ENCODE results near the gene LMNTD2.
A peak's percentile ranks its signal among the peaks of the same experiment; 100 is the strongest.

The LMNTD2 gene

DNA sequence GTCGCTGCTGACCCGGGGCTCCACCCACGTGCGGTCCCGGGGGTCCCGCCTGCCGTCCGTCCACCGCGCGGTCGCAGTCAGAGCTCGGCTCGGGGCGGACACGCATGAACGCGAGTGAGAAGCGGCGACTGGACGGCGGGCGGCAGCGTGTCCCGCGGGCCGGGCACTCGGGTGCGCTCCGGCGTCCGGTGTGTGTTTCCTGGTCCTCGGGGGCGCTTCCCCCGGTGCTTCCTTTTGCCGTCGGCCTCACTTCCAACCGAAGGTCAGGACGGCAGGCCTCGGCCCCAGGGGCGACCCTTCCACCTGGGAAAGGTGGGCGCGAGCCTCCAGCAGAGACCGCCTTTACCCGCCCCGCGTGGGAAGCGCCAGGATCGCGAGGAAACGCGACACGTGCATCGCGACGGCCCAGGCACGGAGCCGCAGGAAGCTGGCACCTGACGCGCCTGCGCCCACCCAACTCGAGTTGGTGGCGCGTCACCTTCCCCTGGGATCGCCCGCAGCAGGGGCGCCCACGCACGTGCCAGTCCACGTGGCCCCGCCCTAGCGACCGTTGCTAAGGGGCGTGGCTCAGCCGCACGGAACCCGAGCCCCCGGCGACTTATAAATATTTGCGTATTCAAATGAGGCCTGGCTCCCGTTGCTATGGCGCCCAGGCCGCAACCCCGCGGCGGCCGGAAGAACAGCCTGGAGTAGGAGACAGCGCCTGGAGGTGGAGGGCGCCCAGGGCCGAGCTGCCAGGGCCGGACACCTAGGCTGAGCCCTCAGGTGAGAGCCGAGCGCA lies 23.5 kb downstream of the LMNTD2 start, which contains the start of gene LRRC56:
Gene LRRC56 (plus strand): TSS at position 687 of the 781 bp plus-strand sequence. CDS start 3,158 bp downstream, outside the sequence.
- Histone ChIP-seq H3K36me3 (ENCODE audit: control insufficient read depth in 1 of 2, insufficient read depth in 2 of 2, low read depth in 1 of 2, low read length in 2 of 2) (peaks cover 16 to 20% of the 10 kb centered on the region in 2 experiments), H3K14ac (ENCODE audit: low read length in 2 of 2) (no peak within 1 kb of the TSS), H3K9me3 (ENCODE audit: control insufficient read depth, low read length) (no peaks in the 10 kb centered on the region), H3K4ac (ENCODE audit: low read depth in 1 of 2, low read length in 2 of 2) (peak within 1 kb of the TSS; percentile 73 to 75), H2BK15ac (ENCODE audit: low read depth, poor library complexity, severe bottlenecking) (peak within 1 kb of the TSS; percentile 92), H3K27ac (ENCODE audit: low read length, poor library complexity, severe bottlenecking) (no peak within 1 kb of the TSS), H2AK5ac (ENCODE audit: low read length, severe bottlenecking) (no peak within 1 kb of the TSS), H4K8ac (ENCODE audit: low read length) (peak within 1 kb of the TSS; percentile 90), H3K9ac (ENCODE audit: low read length) (peak within 1 kb of the TSS; percentile 57), H3K18ac (ENCODE audit: low read depth in 1 of 2, low read length in 2 of 2) (peak within 1 kb of the TSS; percentile 41 to 60), H3K23ac (ENCODE audit: low read length in 2 of 2) (peak within 1 kb of the TSS in 1 of 2 experiments; percentile 0), H2BK120ac (ENCODE audit: low read depth, low read length) (peak within 1 kb of the TSS; percentile 78), H3K27me3 (ENCODE audit: control insufficient read depth in 1 of 2, insufficient read depth in 1 of 2, low read length in 2 of 2) (peaks cover 0 to 17% of the 10 kb centered on the region in 2 experiments), H3K4me3 (ENCODE audit: insufficient read depth in 1 of 2, low read depth in 1 of 2, low read length in 2 of 2) (peak within 1 kb of the TSS; percentile 11 to 77), H2BK12ac (ENCODE audit: low read length in 2 of 2) (peak within 1 kb of the TSS; percentile 63 to 72), H3K79me1 (replicated peaks; ENCODE audit: low read length, poor library complexity, severe bottlenecking) (peaks cover 10% of the 10 kb centered on the region), H4K91ac (ENCODE audit: low read length) (peak within 1 kb of the TSS; percentile 93), H2BK5ac (ENCODE audit: low read depth, low read length, poor library complexity, severe bottlenecking) (no peak within 1 kb of the TSS), H3K4me1 (ENCODE audit: control insufficient read depth, insufficient read depth, low read depth, low read length) (peaks cover 36% of the 10 kb centered on the region), H3K4me2 (ENCODE audit: low read length, poor library complexity, severe bottlenecking) (peak within 1 kb of the TSS; percentile 23), H2AFZ (ENCODE audit: low read depth, low read length) (peak within 1 kb of the TSS; percentile 73)
- DNase-seq = peak; percentile 91
- WGBS = 6% methylated on average over 81 of the region's 93 CpGs

DNA sequence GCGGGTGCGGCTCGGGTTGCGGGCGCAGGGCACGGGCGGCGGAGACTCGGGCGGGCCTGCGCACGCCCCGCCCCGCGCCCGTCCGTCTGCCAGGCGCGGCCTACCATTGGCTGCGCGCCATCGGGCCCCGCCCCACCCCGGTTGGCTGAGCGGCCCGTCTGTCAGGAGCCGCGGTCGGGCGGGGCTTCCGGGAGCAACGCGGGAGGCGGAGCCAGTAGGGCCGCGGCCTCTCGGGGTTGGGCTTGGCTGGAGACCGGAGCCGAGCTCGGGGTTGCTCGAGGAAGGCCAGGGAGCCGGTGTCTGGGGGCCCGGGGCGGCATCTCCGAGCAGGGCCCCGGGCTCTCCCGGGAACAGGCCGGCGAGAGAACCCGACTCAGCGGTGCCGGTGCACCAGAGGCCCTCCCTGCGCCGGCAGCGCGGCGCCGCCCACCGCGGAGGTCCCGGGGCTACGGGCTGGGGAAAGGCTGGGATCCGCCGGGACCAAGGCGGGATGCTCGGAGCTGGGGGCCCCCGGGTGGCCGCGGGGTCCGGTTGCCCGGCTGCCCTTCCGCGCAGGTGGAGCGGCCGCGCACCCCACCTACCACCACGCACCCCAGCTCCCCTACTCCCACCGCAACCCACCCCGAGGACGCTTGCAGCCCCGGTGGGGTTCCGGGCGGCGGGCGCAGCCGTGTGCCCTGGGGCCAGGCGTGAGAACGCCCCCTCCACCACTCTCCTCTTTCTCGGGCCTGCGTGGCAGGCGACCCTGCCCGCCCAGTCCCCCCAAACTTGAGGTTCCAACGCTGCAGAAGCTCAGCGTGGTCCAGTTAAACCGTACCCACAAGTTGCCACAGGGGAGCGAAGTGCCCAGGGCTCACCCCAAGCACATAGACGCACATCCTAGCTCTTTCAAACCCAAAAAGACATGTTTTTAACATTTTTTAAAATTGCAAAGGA lies 24.8 kb downstream of the LMNTD2 start, which contains the start of gene HRAS:
Gene HRAS (minus strand): TSS at position 58 of the 936 bp plus-strand sequence.
- Histone ChIP-seq H3K27ac (ENCODE audit: low read length, poor library complexity, severe bottlenecking) (no peak within 1 kb of the TSS), H3K4me3 (ENCODE audit: insufficient read depth in 1 of 2, low read depth in 1 of 2, low read length in 2 of 2) (peak within 1 kb of the TSS; percentile 84)

DNA sequence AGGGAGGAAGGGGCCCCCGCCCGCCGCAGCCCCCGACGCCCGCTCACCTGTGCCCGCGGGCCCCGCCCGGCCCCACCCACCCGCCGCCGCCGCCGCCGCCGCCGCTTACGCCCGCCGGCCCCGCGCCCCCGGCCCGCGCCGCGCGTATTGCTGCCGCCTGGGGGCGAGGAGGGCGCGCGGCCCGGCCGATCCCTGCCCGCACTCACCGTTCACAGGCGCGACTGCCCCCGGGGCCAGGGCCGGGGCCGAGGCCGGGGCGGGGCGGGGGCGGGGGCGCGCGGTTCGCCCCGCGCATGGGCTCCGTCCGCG lies 25.4 kb downstream of the LMNTD2 start:
- no CpG with 5 or more reads among the region's 56 CpGs for WGBS
- peak overlapping the region; percentile 23 for H2BK120ac ChIP-seq (ENCODE audit: low read depth, low read length)

More for the DNA sequence above, 24.8 kb downstream of the LMNTD2 start, which contains the start of gene HRAS:
- DNase-seq = peak; percentile 93
- Histone ChIP-seq H4K91ac (ENCODE audit: low read length) (peak within 1 kb of the TSS; percentile 41), H3K4me2 (ENCODE audit: low read length, poor library complexity, severe bottlenecking) (peak within 1 kb of the TSS; percentile 96), H3K23ac (ENCODE audit: low read length in 2 of 2) (peak within 1 kb of the TSS in 1 of 2 experiments; percentile 99), H4K8ac (ENCODE audit: low read length) (peak within 1 kb of the TSS; percentile 78), H2AK5ac (ENCODE audit: low read length, severe bottlenecking) (no peak within 1 kb of the TSS), H3K14ac (ENCODE audit: low read length in 2 of 2) (peak within 1 kb of the TSS in 1 of 2 experiments; percentile 96), H3K9me3 (ENCODE audit: control insufficient read depth, low read length) (no peaks in the 10 kb centered on the region), H3K27me3 (ENCODE audit: control insufficient read depth in 1 of 2, insufficient read depth in 1 of 2, low read length in 2 of 2) (peaks cover 0 to 17% of the 10 kb centered on the region in 2 experiments), H3K4ac (ENCODE audit: low read depth in 1 of 2, low read length in 2 of 2) (peak within 1 kb of the TSS; percentile 66 to 80), H2AFZ (ENCODE audit: low read depth, low read length) (peak within 1 kb of the TSS; percentile 30), H2BK120ac (ENCODE audit: low read depth, low read length) (peak within 1 kb of the TSS; percentile 55), H3K79me1 (replicated peaks; ENCODE audit: low read length, poor library complexity, severe bottlenecking) (peaks cover 10% of the 10 kb centered on the region), H3K36me3 (ENCODE audit: control insufficient read depth in 1 of 2, insufficient read depth in 2 of 2, low read depth in 1 of 2, low read length in 2 of 2) (peaks cover 27 to 32% of the 10 kb centered on the region in 2 experiments), H3K9ac (ENCODE audit: low read length) (peak within 1 kb of the TSS; percentile 85), H3K18ac (ENCODE audit: low read depth in 1 of 2, low read length in 2 of 2) (peak within 1 kb of the TSS; percentile 59 to 88), H2BK12ac (ENCODE audit: low read length in 2 of 2) (peak within 1 kb of the TSS in 1 of 2 experiments; percentile 68), H2BK5ac (ENCODE audit: low read depth, low read length, poor library complexity, severe bottlenecking) (peak within 1 kb of the TSS; percentile 84), H3K4me1 (ENCODE audit: control insufficient read depth, insufficient read depth, low read depth, low read length) (peaks cover 36% of the 10 kb centered on the region), H2BK15ac (ENCODE audit: low read depth, poor library complexity, severe bottlenecking) (peak within 1 kb of the TSS; percentile 85)
- WGBS = 5% methylated on average over 56 of the region's 97 CpGs

More for the DNA sequence above, 25.4 kb downstream of the LMNTD2 start:
- peak overlapping the region; percentile 84 for H3K4me3 ChIP-seq (ENCODE audit: insufficient read depth in 1 of 2, low read depth in 1 of 2, low read length in 2 of 2)
- no peak overlapping the region for H2AFZ ChIP-seq (ENCODE audit: low read depth, low read length)
- H3K79me1 ChIP-seq (replicated peaks; ENCODE audit: low read length, poor library complexity, severe bottlenecking) = peaks cover 10% of the 10 kb centered on the region
- no peak overlapping the region for H3K4ac ChIP-seq (ENCODE audit: low read depth in 1 of 2, low read length in 2 of 2)
- no peak overlapping the region for H2BK12ac ChIP-seq (ENCODE audit: low read length in 2 of 2)
- H2AK5ac ChIP-seq (ENCODE audit: low read length, severe bottlenecking) = no peak overlapping the region
- H2BK5ac ChIP-seq (ENCODE audit: low read depth, low read length, poor library complexity, severe bottlenecking) = no peak overlapping the region
- H3K4me1 ChIP-seq (ENCODE audit: control insufficient read depth, insufficient read depth, low read depth, low read length) = peaks cover 34% of the 10 kb centered on the region
- H3K27me3 ChIP-seq (ENCODE audit: control insufficient read depth in 1 of 2, insufficient read depth in 1 of 2, low read length in 2 of 2) = peaks cover 0 to 17% of the 10 kb centered on the region in 2 experiments
- no peak overlapping the region for H2BK15ac ChIP-seq (ENCODE audit: low read depth, poor library complexity, severe bottlenecking)
- H3K9ac ChIP-seq (ENCODE audit: low read length) = no peak overlapping the region
- H3K9me3 ChIP-seq (ENCODE audit: control insufficient read depth, low read length) = no peaks in the 10 kb centered on the region
- no peak for DNase-seq
- no peak overlapping the region for H3K14ac ChIP-seq (ENCODE audit: low read length in 2 of 2)
- no peak overlapping the region for H3K4me2 ChIP-seq (ENCODE audit: low read length, poor library complexity, severe bottlenecking)
- H3K23ac ChIP-seq (ENCODE audit: low read length in 2 of 2) = no peak overlapping the region
- no peak overlapping the region for H4K91ac ChIP-seq (ENCODE audit: low read length)
- no peak overlapping the region for H4K8ac ChIP-seq (ENCODE audit: low read length)
- H3K18ac ChIP-seq (ENCODE audit: low read depth in 1 of 2, low read length in 2 of 2) = peak overlapping the region in 1 of 2 experiments; percentile 59
- H3K36me3 ChIP-seq (ENCODE audit: control insufficient read depth in 1 of 2, insufficient read depth in 2 of 2, low read depth in 1 of 2, low read length in 2 of 2) = peaks cover 27 to 34% of the 10 kb centered on the region in 2 experiments
- H3K27ac ChIP-seq (ENCODE audit: low read length, poor library complexity, severe bottlenecking) = no peak overlapping the region
